ENCODE results near the gene FAM3C. TPM values are rescaled to one million over a fixed set of nuclear protein-coding genes. Genes with fewer than 3 reads are reported as not detected.
A peak's percentile ranks its signal among the peaks of the same experiment; 100 is the strongest.

FAM3C gene
- total and polyA plus RNA-seq, 10 of the 15 experiments (the other 5 are each of a cell fraction or from before 2014, with no cell fraction given): 11.0 to 110 (median 27.8) TPM

DNA sequence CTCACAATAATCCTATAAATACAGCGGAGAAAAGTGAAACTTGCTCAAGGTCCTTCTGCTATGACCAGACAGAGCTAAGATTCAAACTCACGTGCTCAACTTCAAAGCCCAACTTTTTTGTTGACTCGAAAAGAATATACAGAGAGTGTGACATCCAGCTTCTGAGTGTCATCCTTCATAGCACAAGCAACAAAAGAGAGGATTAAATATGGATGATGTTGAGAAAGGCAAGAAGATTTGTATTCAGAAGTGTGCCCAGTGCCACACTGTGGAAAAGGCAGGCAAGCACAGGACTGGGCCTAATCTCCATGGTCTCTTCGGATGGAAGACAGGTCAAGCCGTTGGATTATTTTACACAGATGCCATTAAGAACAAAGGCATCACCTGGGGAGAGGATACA is 2.1 kb upstream of the FAM3C start:
- no TSS peak for BruUV-seq (replicated peaks)

More for the DNA sequence above, 2.1 kb upstream of the FAM3C start:
- FAIRE-seq (no peak), DNase-seq (ENCODE audit: low read depth, low spot score) (no peak), ATAC-seq (no peak)
- H3K9me3 ChIP-seq (replicated peaks; ENCODE audit: control insufficient read depth, insufficient read depth, low read length): no peaks in the 10 kb centered on the region
- CTCF ChIA-PET: interaction anchor here (1.0 to 6.6 kb wide), 13 partner anchors 10 to 147 kb away, joined by 3 to 166 read pairs (median 6); no protein-coding TSS in a partner anchor
- peaks cover 3% of the 10 kb centered on the region; the same call in 1 of the 2 replicates for H3K4me1 ChIP-seq (ENCODE audit: control insufficient read depth, insufficient read depth, low read length)
- intact Hi-C loops (cut with micrococcal nuclease; ENCODE audit: unreplicated experiment): no loop called here
- 96% methylated on average over 5 of the region's 5 CpGs for WGBS (ENCODE audit: insufficient coverage, insufficient replicate concordance, low lambda C conversion rate, missing lambda C conversion rate)
- H3K4me3 ChIP-seq: no peak overlapping the region
- SMC1A ChIA-PET (ENCODE audit: uncharacterized antibody, unreplicated experiment): interaction anchor here (0.8 to 8.4 kb wide), 20 partner anchors 12 to 150 kb away, joined by 3 to 135 read pairs (median 8); no protein-coding TSS in a partner anchor
- no peak overlapping the region for H3K4me2 ChIP-seq (ENCODE audit: control insufficient read depth, insufficient read depth)
- no peaks in the 10 kb centered on the region for H3K27me3 ChIP-seq (replicated peaks in 1 of 2; ENCODE audit: control insufficient read depth in 2 of 2, insufficient read depth in 2 of 2, low read length in 1 of 2)
- TF ChIP-seq, protein P1, sequence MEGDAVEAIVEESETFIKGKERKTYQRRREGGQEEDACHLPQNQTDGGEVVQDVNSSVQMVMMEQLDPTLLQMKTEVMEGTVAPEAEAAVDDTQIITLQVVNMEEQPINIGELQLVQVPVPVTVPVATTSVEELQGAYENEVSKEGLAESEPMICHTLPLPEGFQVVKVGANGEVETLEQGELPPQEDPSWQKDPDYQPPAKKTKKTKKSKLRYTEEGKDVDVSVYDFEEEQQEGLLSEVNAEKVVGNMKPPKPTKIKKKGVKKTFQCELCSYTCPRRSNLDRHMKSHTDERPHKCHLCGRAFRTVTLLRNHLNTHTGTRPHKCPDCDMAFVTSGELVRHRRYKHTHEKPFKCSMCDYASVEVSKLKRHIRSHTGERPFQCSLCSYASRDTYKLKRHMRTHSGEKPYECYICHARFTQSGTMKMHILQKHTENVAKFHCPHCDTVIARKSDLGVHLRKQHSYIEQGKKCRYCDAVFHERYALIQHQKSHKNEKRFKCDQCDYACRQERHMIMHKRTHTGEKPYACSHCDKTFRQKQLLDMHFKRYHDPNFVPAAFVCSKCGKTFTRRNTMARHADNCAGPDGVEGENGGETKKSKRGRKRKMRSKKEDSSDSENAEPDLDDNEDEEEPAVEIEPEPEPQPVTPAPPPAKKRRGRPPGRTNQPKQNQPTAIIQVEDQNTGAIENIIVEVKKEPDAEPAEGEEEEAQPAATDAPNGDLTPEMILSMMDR (IDR thresholded peaks at IDR 0.05 in 2 of 3, conservative IDR thresholded peaks at IDR 0.05 in 1 of 3; ENCODE audit: control insufficient read depth in 2 of 3, extremely low read depth in 1 of 3, insufficient read depth in 1 of 3, low read depth in 3 of 3, low read length in 3 of 3): peak in 2 of 3 experiments; percentile 23 to 24; a peak in 2 of 6 replicates
- TF ChIP-seq DPF2 (IDR thresholded peaks at IDR 0.05) (no peak), TBL1XR1 (IDR thresholded peaks at IDR 0.05; ENCODE audit: low read depth, low read length) (no peak), KAT2A (conservative IDR thresholded peaks at IDR 0.05; ENCODE audit: control insufficient read depth, low read depth, low read length) (no peak), CHD2 (IDR thresholded peaks at IDR 0.05; ENCODE audit: borderline replicate concordance, low read depth, low read length) (no peak), KDM1A (IDR thresholded peaks at IDR 0.05; ENCODE audit: borderline replicate concordance) (no peak), FOS (IDR thresholded peaks at IDR 0.05; ENCODE audit: borderline replicate concordance, extremely low read depth, insufficient read length) (no peak), TCF3 (IDR thresholded peaks at IDR 0.05; ENCODE audit: borderline replicate concordance, insufficient read depth, low read depth, low read length) (no peak), POLR2AphosphoS2 (IDR thresholded peaks at IDR 0.05; ENCODE audit: low read depth, low read length) (no peak), SMAD5 (IDR thresholded peaks at IDR 0.05; ENCODE audit: low read depth) (no peak), IRF4 (IDR thresholded peaks at IDR 0.05; ENCODE audit: low read depth, low read length) (no peak), ZBTB4 (CRISPR knock-in tag; IDR thresholded peaks at IDR 0.05) (no peak), SREBF1 (IDR thresholded peaks at IDR 0.05; ENCODE audit: low read length) (no peak), BHLHE40 (IDR thresholded peaks at IDR 0.05; ENCODE audit: borderline replicate concordance in 1 of 2, low read depth in 2 of 2, low read length in 1 of 2) (no peak), RAD21 (IDR thresholded peaks at IDR 0.05; ENCODE audit: insufficient read depth, low read depth, low read length) (peak; percentile 48), STAT1 (conservative IDR thresholded peaks at IDR 0.05) (no peak), TCF7 (IDR thresholded peaks at IDR 0.05; ENCODE audit: borderline replicate concordance) (no peak)
- H3K79me2 ChIP-seq (ENCODE audit: control insufficient read depth, insufficient read depth, low read length): peaks cover 27% of the 10 kb centered on the region
- POLR2A ChIA-PET: interaction anchor here (0.6 to 5.8 kb wide), 7 partner anchors 12 to 265 kb away, joined by 3 to 52 read pairs (median 3); no protein-coding TSS in a partner anchor
- H3K27ac ChIP-seq (ENCODE audit: control insufficient read depth, insufficient read depth): no peak overlapping the region
- H2AFZ ChIP-seq (ENCODE audit: control insufficient read depth, low read depth, low read length): no peak overlapping the region
- in situ Hi-C loops (cut with MboI): loop anchor here (25.0 kb wide), 1 partner anchor 986 kb away; no protein-coding TSS in a partner anchor
- RAD21 ChIA-PET (ENCODE audit: unreplicated experiment): interaction anchor here (0.7 to 6.5 kb wide), 9 partner anchors 13 to 218 kb away, joined by 3 to 208 read pairs (median 5); no protein-coding TSS in a partner anchor
- H3K36me3 ChIP-seq (ENCODE audit: control insufficient read depth in 2 of 2, insufficient read depth in 2 of 2, low read length in 1 of 2): no peaks in the 10 kb centered on the region
- no peaks in the 10 kb centered on the region for H4K20me1 ChIP-seq (ENCODE audit: control insufficient read depth, insufficient read depth)
- no peak overlapping the region for H3K9ac ChIP-seq (ENCODE audit: control insufficient read depth, insufficient read depth, low read length)

All from GM12878 (cell line).